22Rv1 (cell line): Measurements from ENCODE around the gene AAGAB.

Source experiments
- CTCF ChIP-seq: fragments of 450-650 bp; IDR thresholded peaks from 2 replicates; pipeline ENCODE4 v1.5.1; 2017; ENCODE audit warnings: mild to moderate bottlenecking
- ZFX ChIP-seq: fragments of 450-650 bp; IDR thresholded peaks from 2 replicates; pipeline ENCODE4 v1.6.1; 2017; ENCODE audit warnings: antibody characterized with exemption, borderline replicate concordance

- TF ChIP-seq CTCF (no peak), ZFX (no peak)
Measured at GRCh38 chr15:67225336-67225735, 29.1 kb downstream of the AAGAB start.
